ENCODE measurements around the gene ICA1.

DNA sequence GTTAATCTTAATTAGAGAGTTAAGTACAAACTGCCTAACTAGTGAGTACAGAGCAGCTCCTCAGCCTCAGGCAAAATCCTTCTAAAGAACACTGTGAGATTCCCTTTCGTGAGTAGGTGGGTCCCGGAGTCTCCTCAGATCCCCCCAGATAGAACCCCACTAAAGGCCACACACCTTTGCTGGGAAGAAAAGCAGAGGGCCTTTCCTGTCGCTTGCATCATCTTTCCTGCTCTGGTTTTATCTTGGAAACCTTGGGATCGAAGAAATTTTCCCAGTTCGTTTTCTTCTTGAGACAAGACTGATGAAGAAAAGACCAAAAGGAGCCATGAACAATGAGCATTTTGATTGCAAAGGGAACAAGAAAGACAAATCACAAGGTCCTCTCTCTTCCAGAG is 40.9 kb downstream of the ICA1 start:
- TF ChIP-seq EZH2 (IDR thresholded peaks at IDR 0.05) (no peak), POLR2AphosphoS5 (IDR thresholded peaks at IDR 0.05; ENCODE audit: borderline replicate concordance, low read depth, low read length) (no peak)

Measured in SK-N-MC (cell line).